ENCODE data around the gene MYLK3.

MYLK3 gene

GRCh38 chr16:46717692-46718091, 30.5 kb downstream of the MYLK3 start:
- H3K4me3 ChIP-seq (ENCODE audit: low read length), result no peak overlapping the region
- TF ChIP-seq CTCF (IDR thresholded peaks at IDR 0.05; ENCODE audit: insufficient read depth, low read depth, low read length, missing control alignments), result no peak
- no peak for DNase-seq (ENCODE audit: low read depth)

- TF ChIP-seq CTCF (IDR thresholded peaks at IDR 0.05; ENCODE audit: insufficient read depth, low read depth, low read length, missing control alignments), result no peak
- DNase-seq (ENCODE audit: low read depth), result no peak
- H3K4me3 ChIP-seq (ENCODE audit: low read length), result no peak overlapping the region
Observed at GRCh38 chr16:46715769-46716305, 32.3 kb downstream of the MYLK3 start.

- no peak overlapping the region for H3K4me3 ChIP-seq (ENCODE audit: low read length)
- no peak for TF ChIP-seq CTCF (IDR thresholded peaks at IDR 0.05; ENCODE audit: insufficient read depth, low read depth, low read length, missing control alignments)
- no peak for DNase-seq (ENCODE audit: low read depth)
Observed at GRCh38 chr16:46714797-46715591, 33.1 kb downstream of the MYLK3 start.

GRCh38 chr16:46713634-46714033, 34.5 kb downstream of the MYLK3 start:
- no peak overlapping the region for H3K4me3 ChIP-seq (ENCODE audit: low read length)
- no peak for DNase-seq (ENCODE audit: low read depth)
- no peak for TF ChIP-seq CTCF (IDR thresholded peaks at IDR 0.05; ENCODE audit: insufficient read depth, low read depth, low read length, missing control alignments)

GRCh38 chr16:46712911-46713310, 35.2 kb downstream of the MYLK3 start:
- H3K4me3 ChIP-seq (ENCODE audit: low read length), result no peak overlapping the region
- TF ChIP-seq CTCF (IDR thresholded peaks at IDR 0.05; ENCODE audit: insufficient read depth, low read depth, low read length, missing control alignments), result no peak

GRCh38 chr16:46711106-46712058, 36.8 kb downstream of the MYLK3 start:
- no peak for DNase-seq (ENCODE audit: low read depth)
- no peak for TF ChIP-seq CTCF (IDR thresholded peaks at IDR 0.05; ENCODE audit: insufficient read depth, low read depth, low read length, missing control alignments)

More at GRCh38 chr16:46712911-46713310, 35.2 kb downstream of the MYLK3 start:
- no peak for DNase-seq (ENCODE audit: low read depth)

More at GRCh38 chr16:46711106-46712058, 36.8 kb downstream of the MYLK3 start:
- H3K4me3 ChIP-seq (ENCODE audit: low read length), result no peak overlapping the region
